Measurements from ENCODE around the gene ARPC5L.
"Not testable (repeated sequence)": the region's sequence is repeated elsewhere in the genome, so short reads cannot be mapped to it uniquely, and the experiment has no call there.

The ARPC5L gene

GRCh38 chr9:124838567-124839275 lies 23.2 kb upstream of the ARPC5L start:
- in situ Hi-C loops (cut with HindIII; ENCODE audit: low pct_ligation_motif_present, low pct_unique_long_range_greater_than_20kb, low sequenced_read_pairs); DNase-seq: not testable (repeated sequence)

DNA sequence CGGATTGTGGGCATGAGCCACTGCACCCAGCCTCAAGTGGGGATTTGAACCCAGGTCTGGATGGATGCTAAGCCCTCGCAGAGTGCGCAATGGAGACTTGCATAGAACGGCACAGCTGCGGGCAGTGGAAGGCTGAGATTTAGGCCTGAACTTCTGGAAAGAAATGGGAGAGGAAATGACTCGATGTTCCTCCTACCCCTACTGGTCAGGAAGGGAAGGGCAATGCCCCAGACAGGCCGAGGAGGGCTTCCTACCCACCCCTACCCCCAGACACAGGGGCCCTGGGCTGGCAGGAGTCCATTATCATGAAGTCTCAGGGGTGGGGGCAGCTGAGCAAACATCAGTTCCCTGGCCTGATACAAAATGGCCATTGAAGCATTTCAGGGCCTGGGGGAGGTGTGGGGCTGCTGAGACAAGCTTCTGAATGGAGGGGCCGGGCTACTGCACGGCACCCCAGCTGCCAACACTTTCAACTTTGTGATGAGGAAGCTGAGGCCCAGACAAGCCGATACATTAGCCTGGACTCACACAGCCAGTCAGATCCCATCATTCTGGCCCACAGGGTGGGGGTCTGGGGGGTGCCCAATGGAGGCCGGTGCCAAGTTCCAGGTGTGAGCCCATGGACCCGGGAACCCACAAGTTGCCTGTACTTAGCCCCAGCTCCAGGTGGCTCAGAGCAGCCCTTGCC lies 22.2 kb upstream of the ARPC5L start:
- in situ Hi-C loops (cut with HindIII; ENCODE audit: low pct_ligation_motif_present, low pct_unique_long_range_greater_than_20kb, low sequenced_read_pairs) = no loop called here
- peak; percentile 40 for DNase-seq

GRCh38 chr9:124840300-124840833 lies 21.6 kb upstream of the ARPC5L start:
- in situ Hi-C loops (cut with HindIII; ENCODE audit: low pct_ligation_motif_present, low pct_unique_long_range_greater_than_20kb, low sequenced_read_pairs) = no loop called here
- no peak for DNase-seq

- no peak for DNase-seq
- in situ Hi-C loops (cut with HindIII; ENCODE audit: low pct_ligation_motif_present, low pct_unique_long_range_greater_than_20kb, low sequenced_read_pairs) = no loop called here
Observed at GRCh38 chr9:124841075-124841821, 20.7 kb upstream of the ARPC5L start.

- DNase-seq = no peak
- in situ Hi-C loops (cut with HindIII; ENCODE audit: low pct_ligation_motif_present, low pct_unique_long_range_greater_than_20kb, low sequenced_read_pairs) = no loop called here
Observed at GRCh38 chr9:124843456-124844034, 18.4 kb upstream of the ARPC5L start.

- no peak for DNase-seq
- in situ Hi-C loops (cut with HindIII; ENCODE audit: low pct_ligation_motif_present, low pct_unique_long_range_greater_than_20kb, low sequenced_read_pairs) = no loop called here
Observed at GRCh38 chr9:124844291-124844690, 17.6 kb upstream of the ARPC5L start.

- in situ Hi-C loops (cut with HindIII; ENCODE audit: low pct_ligation_motif_present, low pct_unique_long_range_greater_than_20kb, low sequenced_read_pairs); DNase-seq: not testable (repeated sequence)
Observed at GRCh38 chr9:124846467-124846866, 15.5 kb upstream of the ARPC5L start.

GRCh38 chr9:124846969-124847368 lies 15.0 kb upstream of the ARPC5L start:
- in situ Hi-C loops (cut with HindIII; ENCODE audit: low pct_ligation_motif_present, low pct_unique_long_range_greater_than_20kb, low sequenced_read_pairs) = no loop called here

GRCh38 chr9:124849801-124850200 lies 12.1 kb upstream of the ARPC5L start:
- in situ Hi-C loops (cut with HindIII; ENCODE audit: low pct_ligation_motif_present, low pct_unique_long_range_greater_than_20kb, low sequenced_read_pairs) = no loop called here
- no peak for DNase-seq

More at GRCh38 chr9:124846969-124847368, 15.0 kb upstream of the ARPC5L start:
- no peak for DNase-seq

GRCh38 chr9:124852121-124852828 lies 9.7 kb upstream of the ARPC5L start:
- in situ Hi-C loops (cut with HindIII; ENCODE audit: low pct_ligation_motif_present, low pct_unique_long_range_greater_than_20kb, low sequenced_read_pairs) = no loop called here
- no peak for DNase-seq

DNA sequence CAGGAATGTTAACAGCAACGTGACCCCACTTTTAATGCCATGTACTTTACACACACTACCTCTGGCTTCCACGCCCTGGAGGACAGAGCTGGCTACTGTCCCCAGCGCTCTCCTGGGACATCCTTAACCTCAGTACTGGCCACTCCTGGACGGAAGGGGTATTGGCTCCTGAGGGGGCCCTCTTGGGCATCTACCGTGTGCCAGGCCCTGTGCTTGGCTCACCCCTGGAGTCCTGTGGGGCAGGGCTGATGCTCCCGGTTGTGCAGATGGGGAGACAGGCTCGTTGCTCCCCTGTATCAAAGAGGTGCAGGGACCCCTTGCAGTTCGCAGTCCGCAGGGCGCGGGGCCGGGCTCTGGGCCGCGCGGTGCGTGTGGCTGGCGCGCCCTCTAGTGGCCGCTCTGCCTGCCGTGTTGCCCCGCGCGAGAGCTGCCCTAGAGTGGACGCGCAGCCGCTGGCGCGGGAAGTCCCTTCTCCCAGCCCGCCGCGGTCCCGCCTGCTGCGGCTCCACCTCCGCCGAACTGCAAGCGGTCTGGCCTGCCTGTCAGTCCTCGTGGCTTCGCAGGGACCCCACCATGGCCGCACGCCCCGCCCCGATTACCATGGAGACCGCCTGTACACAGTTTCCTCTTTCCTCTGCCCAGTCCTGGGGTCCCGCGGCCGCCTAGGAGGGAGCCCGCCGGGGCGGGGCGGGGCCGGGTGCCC lies 8.9 kb upstream of the ARPC5L start, which contains the start of gene WDR38:
WDR38 (plus strand) TSS at position 632 of the 703 bp plus-strand sequence. CDS start 72 bp downstream, outside the sequence.
- peak; percentile 74 for DNase-seq
- in situ Hi-C loops (cut with HindIII; ENCODE audit: low pct_ligation_motif_present, low pct_unique_long_range_greater_than_20kb, low sequenced_read_pairs) = no loop called here

GRCh38 chr9:124853605-124854143 lies 8.3 kb upstream of the ARPC5L start:
- in situ Hi-C loops (cut with HindIII; ENCODE audit: low pct_ligation_motif_present, low pct_unique_long_range_greater_than_20kb, low sequenced_read_pairs) = no loop called here
- DNase-seq = no peak

DNA sequence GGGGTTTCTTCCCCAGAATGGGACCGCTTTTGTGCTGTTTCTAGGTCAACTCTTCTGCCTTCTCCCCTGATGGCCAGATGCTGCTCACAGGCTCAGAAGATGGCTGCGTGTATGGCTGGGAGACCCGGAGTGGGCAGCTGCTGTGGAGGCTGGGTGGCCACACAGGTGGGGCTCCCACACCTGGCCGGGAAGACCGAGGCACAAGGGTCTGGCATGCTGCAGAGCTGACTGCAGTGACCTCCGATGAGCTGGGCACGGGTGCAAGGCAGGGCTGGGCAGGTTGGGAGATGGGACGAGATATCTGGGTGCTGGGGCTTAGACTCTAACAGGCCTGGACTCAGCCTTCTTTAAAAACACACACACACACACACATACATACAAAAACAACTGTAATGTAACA lies 7.8 kb upstream of the ARPC5L start:
- in situ Hi-C loops (cut with HindIII; ENCODE audit: low pct_ligation_motif_present, low pct_unique_long_range_greater_than_20kb, low sequenced_read_pairs) = no loop called here
- no peak for DNase-seq

GRCh38 chr9:124854822-124855221 lies 7.1 kb upstream of the ARPC5L start:
- no peak for DNase-seq
- in situ Hi-C loops (cut with HindIII; ENCODE audit: low pct_ligation_motif_present, low pct_unique_long_range_greater_than_20kb, low sequenced_read_pairs) = no loop called here

DNA sequence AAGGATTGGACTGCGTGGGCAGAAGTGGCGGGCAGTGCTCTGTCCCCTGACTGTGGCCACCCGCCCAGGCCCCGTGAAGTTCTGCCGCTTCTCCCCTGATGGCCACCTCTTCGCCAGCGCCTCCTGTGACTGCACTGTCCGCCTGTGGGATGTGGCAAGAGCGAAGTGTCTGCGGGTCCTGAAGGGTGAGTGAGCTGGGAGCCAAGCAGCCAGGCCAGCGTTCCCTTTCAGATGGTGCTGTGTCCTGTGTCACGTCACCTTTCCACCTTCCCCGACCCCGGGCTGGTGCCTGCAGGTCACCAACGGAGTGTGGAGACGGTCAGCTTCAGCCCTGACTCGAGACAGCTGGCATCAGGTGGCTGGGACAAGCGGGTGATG lies 6.4 kb upstream of the ARPC5L start:
- no peak for DNase-seq
- in situ Hi-C loops (cut with HindIII; ENCODE audit: low pct_ligation_motif_present, low pct_unique_long_range_greater_than_20kb, low sequenced_read_pairs) = no loop called here

DNA sequence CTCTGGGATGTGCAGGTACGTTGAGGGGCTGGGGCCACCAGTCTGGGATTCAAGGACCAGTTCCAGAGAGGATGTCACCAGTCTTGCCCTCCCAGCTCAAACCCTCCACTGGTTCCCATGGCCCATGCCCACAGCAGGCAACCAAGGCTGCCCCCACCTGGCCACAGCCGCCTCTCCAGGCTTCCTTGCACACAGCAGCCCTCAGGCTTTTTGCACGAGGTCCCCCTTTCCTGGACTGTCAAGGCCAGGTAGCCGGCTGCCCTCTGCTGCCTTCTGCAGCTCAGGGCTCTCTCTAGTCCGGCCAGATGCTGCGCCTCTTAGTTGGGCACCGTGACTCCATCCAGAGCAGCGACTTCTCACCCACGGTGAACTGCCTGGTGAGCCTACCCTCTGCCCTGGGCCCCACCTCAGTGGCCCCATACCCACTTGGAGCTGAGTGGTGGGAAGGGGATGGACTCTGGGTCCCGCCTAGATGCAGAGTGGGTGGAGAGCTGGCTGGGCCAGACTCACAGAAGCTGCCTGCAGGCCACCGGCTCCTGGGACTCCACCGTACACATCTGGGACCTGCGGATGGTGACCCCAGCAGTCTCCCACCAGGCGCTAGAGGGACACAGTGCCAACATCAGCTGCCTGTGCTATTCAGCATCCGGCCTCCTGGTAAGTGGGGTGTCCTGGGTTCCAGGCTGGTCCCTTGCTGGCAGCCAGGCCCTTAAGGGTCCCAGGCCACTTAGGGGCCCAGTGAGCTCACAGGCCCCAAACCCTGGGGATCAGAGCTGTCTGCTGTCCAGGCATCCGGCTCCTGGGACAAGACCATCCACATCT lies 5.8 kb upstream of the ARPC5L start:
- DNase-seq = peak; percentile 52
- in situ Hi-C loops (cut with HindIII; ENCODE audit: low pct_ligation_motif_present, low pct_unique_long_range_greater_than_20kb, low sequenced_read_pairs) = no loop called here

All from ACHN (cell line).